ENCODE data around the gene NISCH.

NISCH gene

GRCh38 chr3:52507359-52507758, 52.0 kb downstream of the NISCH start:
- no peak for DNase-seq (ENCODE audit: low read depth in 1 of 2, low spot score in 1 of 2)
- H3K4me3 ChIP-seq (replicated peaks; ENCODE audit: insufficient read depth, low read length), result no peak overlapping the region
- TF ChIP-seq CTCF (IDR thresholded peaks at IDR 0.05; ENCODE audit: insufficient read depth, low read length), result no peak
- no peaks in the 10 kb centered on the region for H3K27me3 ChIP-seq (ENCODE audit: insufficient read depth, poor library complexity, severe bottlenecking)
- no peak overlapping the region for H3K27ac ChIP-seq (replicated peaks)

- no peak for TF ChIP-seq CTCF (IDR thresholded peaks at IDR 0.05; ENCODE audit: insufficient read depth, low read length)
- no peak for TF ChIP-seq POLR2AphosphoS5 (IDR thresholded peaks at IDR 0.05; ENCODE audit: low read depth)
- TF ChIP-seq GABPA (IDR thresholded peaks at IDR 0.05; ENCODE audit: low read depth), result no peak
- no peak for TF ChIP-seq REST (IDR thresholded peaks at IDR 0.05; ENCODE audit: insufficient replicate concordance, low read depth)
- TF ChIP-seq SPI1 (IDR thresholded peaks at IDR 0.05; ENCODE audit: borderline replicate concordance, low read depth), result no peak
- DNase-seq (ENCODE audit: low read depth in 1 of 2, low spot score in 1 of 2), result no peak
- Histone ChIP-seq H3K27ac (replicated peaks) (no peak overlapping the region), H3K4me3 (replicated peaks; ENCODE audit: insufficient read depth, low read length) (no peak overlapping the region), H3K27me3 (ENCODE audit: insufficient read depth, poor library complexity, severe bottlenecking) (no peaks in the 10 kb centered on the region)
These were observed 54.4 kb downstream of the NISCH start for GRCh38 chr3:52509753-52510328.

- Histone ChIP-seq H3K27me3 (ENCODE audit: insufficient read depth, poor library complexity, severe bottlenecking) (no peaks in the 10 kb centered on the region), H3K4me3 (replicated peaks; ENCODE audit: insufficient read depth, low read length) (no peak overlapping the region), H3K27ac (replicated peaks) (no peak overlapping the region)
- TF ChIP-seq REST (IDR thresholded peaks at IDR 0.05; ENCODE audit: insufficient replicate concordance, low read depth) (no peak), POLR2AphosphoS5 (IDR thresholded peaks at IDR 0.05; ENCODE audit: low read depth) (no peak), CTCF (IDR thresholded peaks at IDR 0.05; ENCODE audit: insufficient read depth, low read length) (no peak), GABPA (IDR thresholded peaks at IDR 0.05; ENCODE audit: low read depth) (no peak), SPI1 (IDR thresholded peaks at IDR 0.05; ENCODE audit: borderline replicate concordance, low read depth) (no peak)
- no peak for DNase-seq (ENCODE audit: low read depth in 1 of 2, low spot score in 1 of 2)
These were observed 56.1 kb downstream of the NISCH start for GRCh38 chr3:52511509-52511908.

GRCh38 chr3:52512105-52512504, 56.7 kb downstream of the NISCH start:
- Histone ChIP-seq H3K27me3 (ENCODE audit: insufficient read depth, poor library complexity, severe bottlenecking) (no peaks in the 10 kb centered on the region), H3K27ac (replicated peaks) (no peak overlapping the region), H3K4me3 (replicated peaks; ENCODE audit: insufficient read depth, low read length) (no peak overlapping the region)
- TF ChIP-seq REST (IDR thresholded peaks at IDR 0.05; ENCODE audit: insufficient replicate concordance, low read depth) (no peak), CTCF (IDR thresholded peaks at IDR 0.05; ENCODE audit: insufficient read depth, low read length) (no peak), POLR2AphosphoS5 (IDR thresholded peaks at IDR 0.05; ENCODE audit: low read depth) (no peak)
- no peak for DNase-seq (ENCODE audit: low read depth in 1 of 2, low spot score in 1 of 2)

Measured in HL-60 (cell line).